LNCaP clone FGC (cell line): ENCODE results near the gene GCK.
A peak's percentile ranks its signal among the peaks of the same experiment; 100 is the strongest.
"Not testable (repeated sequence)": the region's sequence is repeated elsewhere in the genome, so short reads cannot be mapped to it uniquely, and the experiment has no call there.

Experiments
- DNase-seq: peaks from one replicate; pipeline ENCODE4 v3.0.0-alpha.2; 2011; ENCODE audit warnings: low read depth
- H3K4me3 ChIP-seq: 2 replicates; pipeline ENCODE4 v1.5.1; 2011; ENCODE audit warnings: mild to moderate bottlenecking, low read depth, low read length, control low read depth
- TF ChIP-seq, protein P1 (sequence below): IDR thresholded peaks from 2 replicates; pipeline ENCODE4 v1.5.1; 2012; ENCODE audit warnings: mild to moderate bottlenecking; ENCODE audit not compliant: control insufficient read depth, insufficient read depth; ENCODE audit errors: extremely low read depth

Gene GCK

DNA sequence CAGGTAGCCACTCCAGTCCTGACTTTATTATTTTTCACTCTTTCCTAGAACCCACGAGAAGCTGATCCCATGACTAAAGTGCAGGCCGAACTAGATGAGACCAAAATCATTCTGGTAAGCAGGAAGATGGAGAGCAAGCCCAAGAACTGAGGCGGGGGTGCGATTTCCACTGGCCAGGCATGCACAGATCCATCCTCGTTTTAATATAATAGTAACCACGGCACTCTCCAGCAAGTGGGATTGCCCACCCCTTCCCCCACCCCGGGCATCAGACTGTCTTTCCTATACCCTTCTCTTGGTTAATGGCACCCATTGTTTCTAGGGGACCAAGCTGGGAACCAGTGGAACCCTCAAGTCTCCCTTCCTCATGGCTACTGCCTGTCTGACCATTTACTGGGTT lies 18.8 kb upstream of the GCK start:
- no peak overlapping the region for H3K4me3 ChIP-seq
- DNase-seq, result no peak
- TF ChIP-seq, protein P1, sequence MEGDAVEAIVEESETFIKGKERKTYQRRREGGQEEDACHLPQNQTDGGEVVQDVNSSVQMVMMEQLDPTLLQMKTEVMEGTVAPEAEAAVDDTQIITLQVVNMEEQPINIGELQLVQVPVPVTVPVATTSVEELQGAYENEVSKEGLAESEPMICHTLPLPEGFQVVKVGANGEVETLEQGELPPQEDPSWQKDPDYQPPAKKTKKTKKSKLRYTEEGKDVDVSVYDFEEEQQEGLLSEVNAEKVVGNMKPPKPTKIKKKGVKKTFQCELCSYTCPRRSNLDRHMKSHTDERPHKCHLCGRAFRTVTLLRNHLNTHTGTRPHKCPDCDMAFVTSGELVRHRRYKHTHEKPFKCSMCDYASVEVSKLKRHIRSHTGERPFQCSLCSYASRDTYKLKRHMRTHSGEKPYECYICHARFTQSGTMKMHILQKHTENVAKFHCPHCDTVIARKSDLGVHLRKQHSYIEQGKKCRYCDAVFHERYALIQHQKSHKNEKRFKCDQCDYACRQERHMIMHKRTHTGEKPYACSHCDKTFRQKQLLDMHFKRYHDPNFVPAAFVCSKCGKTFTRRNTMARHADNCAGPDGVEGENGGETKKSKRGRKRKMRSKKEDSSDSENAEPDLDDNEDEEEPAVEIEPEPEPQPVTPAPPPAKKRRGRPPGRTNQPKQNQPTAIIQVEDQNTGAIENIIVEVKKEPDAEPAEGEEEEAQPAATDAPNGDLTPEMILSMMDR, result no peak

DNA sequence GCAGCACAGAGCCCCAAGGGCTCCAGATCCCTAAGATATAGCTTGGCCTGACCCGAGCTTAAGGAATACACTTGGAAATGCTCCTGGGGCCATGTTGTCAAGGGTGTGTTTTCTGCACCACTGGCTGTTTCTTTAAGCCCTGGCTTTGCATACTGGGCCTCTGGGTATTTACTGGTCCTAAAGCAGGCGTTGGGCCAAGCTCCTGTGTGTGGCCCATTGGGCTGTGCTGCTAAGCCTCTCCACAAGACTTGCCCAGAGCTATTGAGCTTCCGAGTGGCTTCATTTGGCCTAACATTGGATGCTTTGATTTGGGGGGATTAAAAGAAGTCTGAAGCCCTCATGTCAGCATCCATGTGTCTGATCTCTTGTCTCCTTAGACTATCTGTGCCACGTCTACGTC lies 16.8 kb upstream of the GCK start:
- TF ChIP-seq, protein P1, result no peak
- no peak overlapping the region for H3K4me3 ChIP-seq
- no peak for DNase-seq

DNA sequence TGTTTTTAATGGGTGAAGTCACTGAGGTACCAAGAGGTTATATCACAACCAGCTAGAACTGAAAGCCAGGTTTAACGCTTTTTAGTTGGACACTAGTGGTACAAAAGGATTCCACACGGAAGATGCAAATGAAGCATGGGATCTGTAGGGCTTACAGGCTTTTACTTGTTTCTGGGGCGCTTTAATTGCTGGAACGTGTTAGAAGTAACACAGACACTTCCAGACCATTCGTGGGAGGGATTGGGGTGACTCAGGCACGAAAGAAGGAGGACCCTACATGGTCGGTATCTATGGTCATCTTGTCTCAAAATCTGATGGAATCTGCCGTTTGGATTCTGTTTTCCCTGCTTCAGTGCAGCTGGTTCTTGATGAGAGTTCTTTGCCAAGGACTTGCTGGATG lies 12.6 kb upstream of the GCK start:
- TF ChIP-seq, protein P1, result no peak
- H3K4me3 ChIP-seq, result peak overlapping the region; percentile 65
- DNase-seq, result no peak

DNA sequence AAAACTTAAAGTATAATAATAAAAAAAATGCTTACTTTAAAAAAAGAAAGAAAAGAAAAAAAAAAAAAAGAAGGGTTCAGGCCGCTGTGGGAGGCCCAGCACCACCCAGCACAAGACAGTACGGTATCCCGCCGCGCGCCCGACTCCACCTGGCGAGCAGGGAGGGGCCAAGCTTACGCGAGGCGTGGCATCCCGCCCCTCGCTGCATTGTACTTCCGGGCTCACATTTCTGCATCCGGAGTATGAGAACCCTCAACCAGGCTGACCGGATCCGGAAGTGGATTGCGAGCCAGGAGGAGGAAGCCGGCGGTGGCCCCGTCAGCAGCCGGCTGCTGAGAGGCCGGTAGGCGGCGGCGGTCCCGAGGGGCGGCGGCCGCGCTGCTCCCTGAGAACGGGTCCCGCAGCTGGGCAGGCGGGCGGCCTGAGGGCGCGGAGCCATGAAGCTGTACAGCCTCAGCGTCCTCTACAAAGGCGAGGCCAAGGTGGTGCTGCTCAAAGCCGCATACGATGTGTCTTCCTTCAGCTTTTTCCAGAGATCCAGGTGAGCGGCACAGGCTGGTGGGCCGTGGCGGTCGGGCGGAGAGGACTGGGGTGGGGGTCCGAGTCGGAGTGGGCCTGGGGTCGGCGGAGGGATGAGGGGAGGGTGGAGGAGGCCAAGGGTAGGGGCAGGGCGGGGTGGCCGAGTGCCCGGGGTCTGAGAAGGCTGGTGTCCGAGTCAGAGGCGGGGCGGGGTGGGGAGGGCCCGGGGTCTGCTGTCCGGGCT lies 11.6 kb upstream of the GCK start, which contains the start of gene YKT6:
Gene YKT6, plus strand, starts transcription at position 280 of the 763 bp plus-strand sequence. Its CDS starts 158 bp downstream, at position 438.
- TF ChIP-seq, protein P1, result peak; percentile 27; the same call in 1 of the 2 replicates
- peak; percentile 94 for DNase-seq

DNA sequence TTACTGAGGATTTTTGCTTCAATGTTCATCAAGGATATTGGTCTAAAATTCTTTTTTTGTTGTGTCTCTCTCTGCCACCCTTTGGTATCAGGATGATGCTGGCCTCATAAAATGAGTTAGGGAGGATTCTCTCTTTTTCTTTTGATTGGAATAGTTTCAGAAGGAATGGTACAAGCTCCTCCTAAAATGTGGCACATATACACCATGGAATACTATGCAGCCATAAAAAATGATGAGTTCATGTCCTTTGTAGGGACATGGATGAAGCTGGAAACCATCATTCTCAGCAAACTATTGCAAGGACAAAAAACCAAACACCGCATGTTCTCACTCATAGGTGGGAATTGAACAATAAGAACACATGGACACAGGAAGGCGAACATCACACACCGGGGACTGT lies 10.9 kb upstream of the GCK start:
- H3K4me3 ChIP-seq, result peak overlapping the region; percentile 65

More for the DNA sequence above, 11.6 kb upstream of the GCK start, which contains the start of gene YKT6:
- peak within 1 kb of the TSS; percentile 65 for H3K4me3 ChIP-seq

DNA sequence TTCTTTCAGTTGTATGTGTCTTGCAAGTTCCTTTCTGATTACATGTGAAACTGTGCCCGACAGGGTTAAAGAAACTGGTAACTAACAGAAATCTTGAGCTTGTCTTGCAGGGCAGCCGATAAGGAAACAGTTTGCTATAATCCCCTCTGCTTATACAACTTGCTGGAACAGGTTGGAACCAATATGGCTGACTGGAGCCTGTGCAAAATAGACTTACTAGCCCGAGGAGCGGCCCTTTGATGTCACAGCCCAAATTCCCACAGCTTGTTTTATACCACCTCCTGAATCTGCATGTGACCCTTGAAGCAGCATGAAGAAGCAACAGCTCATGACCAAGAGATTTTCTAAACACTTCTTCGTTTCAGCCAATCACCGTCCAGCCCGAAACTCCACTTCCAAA lies 8.2 kb upstream of the GCK start:
- TF ChIP-seq, protein P1, result no peak

More for the DNA sequence above, 10.9 kb upstream of the GCK start:
- not testable (repeated sequence) for DNase-seq

DNA sequence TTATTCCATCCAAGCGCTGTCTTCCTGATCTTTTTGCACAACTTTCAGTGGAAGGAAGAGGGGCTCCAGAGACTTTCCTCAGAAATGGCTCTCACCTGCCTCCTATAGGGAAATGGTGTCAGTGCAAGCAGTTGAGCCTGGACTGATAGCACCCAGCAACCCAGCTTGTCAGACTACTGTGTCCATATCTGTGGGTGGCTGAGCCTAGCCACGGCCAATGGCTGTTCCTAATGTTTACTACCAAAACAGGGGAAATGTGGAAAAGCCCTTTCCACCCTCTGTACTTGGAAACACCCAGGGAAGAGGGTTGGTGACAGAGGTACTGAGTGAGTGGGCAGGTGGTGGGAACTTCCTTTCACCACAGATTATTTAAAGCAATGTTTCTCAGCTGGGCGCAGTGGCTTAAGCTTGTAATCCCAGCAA lies 7.2 kb upstream of the GCK start:
- no peak for DNase-seq
- H3K4me3 ChIP-seq, result no peak overlapping the region
- TF ChIP-seq, protein P1, result peak; percentile 54

More for the DNA sequence above, 8.2 kb upstream of the GCK start:
- H3K4me3 ChIP-seq, result no peak overlapping the region
- no peak for DNase-seq
